Mesendoderm (in vitro differentiated cells): ENCODE results near the gene IL34.
A peak's percentile ranks its signal among the peaks of the same experiment; 100 is the strongest.

Experiments used
- DNase-seq: peaks from one replicate; pipeline ENCODE4 v3.0.0; 2013
- H2AK5ac ChIP-seq: 2 replicates; pipeline ENCODE4 v1.6.1; 2013; ENCODE audit warnings: low read length, inconsistent platforms
- H2BK120ac ChIP-seq: 2 replicates; pipeline ENCODE4 v1.6.1; 2013; ENCODE audit warnings: low read depth, mild to moderate bottlenecking, low read length, moderate library complexity, mixed read lengths
- H2BK15ac ChIP-seq: replicated peaks from 2 replicates; pipeline ENCODE4 v1.6.1; 2013; ENCODE audit warnings: low read depth, mild to moderate bottlenecking, moderate library complexity
- H2BK5ac ChIP-seq: 2 replicates; pipeline ENCODE4 v1.6.1; 2013; ENCODE audit warnings: low read length, inconsistent platforms
- H3K18ac ChIP-seq: 2 replicates; pipeline ENCODE4 v1.6.1; 2013; ENCODE audit warnings: mild to moderate bottlenecking, low read length, mixed read lengths
- H3K23ac ChIP-seq: one replicate; pipeline ENCODE4 v1.6.1; 2013; ENCODE audit warnings: low read length
- H3K27ac ChIP-seq: 2 replicates; pipeline ENCODE4 v1.5.1; 2013; ENCODE audit warnings: low read depth, mild to moderate bottlenecking, inconsistent platforms, low read length, moderate library complexity
- H3K27me3 ChIP-seq: 2 replicates; pipeline ENCODE4 v1.6.1; 2013; ENCODE audit warnings: low read length, control low read depth, mild to moderate bottlenecking, inconsistent platforms; ENCODE audit not compliant: insufficient read depth, poor library complexity
- H3K36me3 ChIP-seq: 2 replicates; pipeline ENCODE4 v1.6.1; 2013; ENCODE audit warnings: low read length, inconsistent platforms; ENCODE audit not compliant: control insufficient read depth, insufficient read depth
- H3K4ac ChIP-seq: one replicate; pipeline ENCODE4 v1.6.1; 2013; ENCODE audit warnings: low read depth, mild to moderate bottlenecking, low read length, moderate library complexity
- H3K4me1 ChIP-seq: 2 replicates; pipeline ENCODE4 v1.6.1; 2013; ENCODE audit warnings: low read depth, low read length, inconsistent platforms; ENCODE audit not compliant: control insufficient read depth
- H3K4me2 ChIP-seq: 2 replicates; pipeline ENCODE4 v1.6.1; 2013; ENCODE audit warnings: low read length
- H3K4me3 ChIP-seq: 2 replicates; pipeline ENCODE4 v1.5.1; 2013; ENCODE audit warnings: mild to moderate bottlenecking, low read length
- H3K56ac ChIP-seq: one replicate; pipeline ENCODE4 v1.6.1; 2013; ENCODE audit warnings: low read length
- H3K79me1 ChIP-seq: 2 replicates; pipeline ENCODE4 v1.6.1; 2013; ENCODE audit warnings: low read length, inconsistent platforms
- H3K79me2 ChIP-seq: 2 replicates; pipeline ENCODE4 v1.6.1; 2013; ENCODE audit warnings: mild to moderate bottlenecking, low read length; ENCODE audit not compliant: control insufficient read depth, insufficient read depth
- H3K9ac ChIP-seq: 2 replicates; pipeline ENCODE4 v1.6.1; 2013; ENCODE audit warnings: low read length, inconsistent platforms
- H4K5ac ChIP-seq: one replicate; pipeline ENCODE4 v1.6.1; 2013; ENCODE audit warnings: low read length
- H4K8ac ChIP-seq: one replicate; pipeline ENCODE4 v1.6.1; 2013; ENCODE audit warnings: low read depth, mild to moderate bottlenecking, control low read depth, low read length, moderate library complexity
- WGBS: extraction: QIAGEN DNeasy Blood & Tissue Kit; methylation state at CpG from one replicate; pipeline ENCODE4 v1.1.7; 2013; ENCODE audit warnings: low lambda C conversion rate, missing lambda C conversion rate; ENCODE audit not compliant: insufficient coverage; ENCODE audit errors: extremely low coverage; 5-methylcytosine and 5-hydroxymethylcytosine counted together

IL34 gene

GRCh38 chr16:70658921-70659320 is 12.6 kb downstream of the IL34 start:
- no peak overlapping the region for H4K5ac ChIP-seq
- no peak overlapping the region for H3K18ac ChIP-seq
- H4K8ac ChIP-seq, result no peak overlapping the region
- H3K36me3 ChIP-seq, result no peaks in the 10 kb centered on the region
- no peak overlapping the region for H2BK15ac ChIP-seq
- no peaks in the 10 kb centered on the region for H3K79me1 ChIP-seq
- H3K56ac ChIP-seq, result no peak overlapping the region
- no peak overlapping the region for H3K4ac ChIP-seq
- H3K4me2 ChIP-seq, result no peak overlapping the region
- H2AK5ac ChIP-seq, result no peak overlapping the region
- no peaks in the 10 kb centered on the region for H3K27me3 ChIP-seq
- no peak for DNase-seq
- H2BK120ac ChIP-seq, result no peak overlapping the region
- no CpG with 5 or more reads among the region's 5 CpGs for WGBS
- no peak overlapping the region for H3K27ac ChIP-seq
- no peak overlapping the region for H2BK5ac ChIP-seq
- peaks cover 2% of the 10 kb centered on the region for H3K4me1 ChIP-seq
- no peak overlapping the region for H3K23ac ChIP-seq
- H3K9ac ChIP-seq, result no peak overlapping the region
- no peaks in the 10 kb centered on the region for H3K79me2 ChIP-seq
- no peak overlapping the region for H3K4me3 ChIP-seq

DNA sequence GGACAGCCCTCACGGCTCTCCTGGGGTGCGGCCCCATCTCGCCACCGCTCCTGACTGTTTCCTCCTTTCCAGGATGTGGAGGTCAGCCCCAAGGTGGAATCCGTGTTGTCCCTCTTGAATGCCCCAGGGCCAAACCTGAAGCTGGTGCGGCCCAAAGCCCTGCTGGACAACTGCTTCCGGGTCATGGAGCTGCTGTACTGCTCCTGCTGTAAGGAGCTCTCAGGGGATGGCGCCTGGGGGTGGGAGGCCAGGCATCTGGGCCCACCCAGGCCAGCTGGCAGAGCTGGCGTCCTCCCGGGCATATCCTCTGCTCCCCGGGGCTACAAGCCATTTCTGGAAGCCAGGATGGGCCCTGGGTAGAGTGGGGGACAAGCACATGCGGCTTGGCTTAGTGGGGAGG is 13.2 kb downstream of the IL34 start:
- Histone ChIP-seq H2AK5ac (no peak overlapping the region), H4K8ac (no peak overlapping the region), H3K27ac (no peak overlapping the region), H3K79me2 (no peaks in the 10 kb centered on the region), H4K5ac (no peak overlapping the region), H2BK120ac (no peak overlapping the region), H2BK5ac (no peak overlapping the region), H3K56ac (no peak overlapping the region), H3K23ac (no peak overlapping the region), H3K9ac (no peak overlapping the region), H3K4ac (no peak overlapping the region), H3K4me2 (no peak overlapping the region), H3K18ac (no peak overlapping the region), H3K4me3 (no peak overlapping the region), H3K4me1 (peaks cover 2% of the 10 kb centered on the region), H3K79me1 (no peaks in the 10 kb centered on the region), H3K27me3 (no peaks in the 10 kb centered on the region), H3K36me3 (no peaks in the 10 kb centered on the region), H2BK15ac (no peak overlapping the region)
- no CpG with 5 or more reads among the region's 12 CpGs for WGBS
- no peak for DNase-seq

DNA sequence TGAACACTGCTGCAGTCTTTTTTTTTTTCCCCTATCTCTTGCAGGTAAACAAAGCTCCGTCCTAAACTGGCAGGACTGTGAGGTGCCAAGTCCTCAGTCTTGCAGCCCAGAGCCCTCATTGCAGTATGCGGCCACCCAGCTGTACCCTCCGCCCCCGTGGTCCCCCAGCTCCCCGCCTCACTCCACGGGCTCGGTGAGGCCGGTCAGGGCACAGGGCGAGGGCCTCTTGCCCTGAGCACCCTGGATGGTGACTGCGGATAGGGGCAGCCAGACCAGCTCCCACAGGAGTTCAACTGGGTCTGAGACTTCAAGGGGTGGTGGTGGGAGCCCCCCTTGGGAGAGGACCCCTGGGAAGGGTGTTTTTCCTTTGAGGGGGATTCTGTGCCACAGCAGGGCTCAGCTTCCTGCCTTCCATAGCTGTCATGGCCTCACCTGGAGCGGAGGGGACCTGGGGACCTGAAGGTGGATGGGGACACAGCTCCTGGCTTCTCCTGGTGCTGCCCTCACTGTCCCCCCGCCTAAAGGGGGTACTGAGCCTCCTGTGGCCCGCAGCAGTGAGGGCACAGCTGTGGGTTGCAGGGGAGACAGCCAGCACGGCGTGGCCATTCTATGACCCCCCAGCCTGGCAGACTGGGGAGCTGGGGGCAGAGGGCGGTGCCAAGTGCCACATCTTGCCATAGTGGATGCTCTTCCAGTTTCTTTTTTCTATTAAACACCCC is 13.8 kb downstream of the IL34 start:
- no peak overlapping the region for H2BK5ac ChIP-seq
- no peak overlapping the region for H3K18ac ChIP-seq
- no peaks in the 10 kb centered on the region for H3K36me3 ChIP-seq
- no peaks in the 10 kb centered on the region for H3K27me3 ChIP-seq
- no peak overlapping the region for H2BK15ac ChIP-seq
- H3K23ac ChIP-seq, result no peak overlapping the region
- H3K4me1 ChIP-seq, result peaks cover 2% of the 10 kb centered on the region
- H2BK120ac ChIP-seq, result no peak overlapping the region
- H4K5ac ChIP-seq, result no peak overlapping the region
- H3K4ac ChIP-seq, result no peak overlapping the region
- H4K8ac ChIP-seq, result no peak overlapping the region
- H3K9ac ChIP-seq, result no peak overlapping the region
- no peak for DNase-seq
- H3K4me2 ChIP-seq, result no peak overlapping the region
- no peak overlapping the region for H2AK5ac ChIP-seq
- WGBS, result no CpG with 5 or more reads among the region's 16 CpGs
- no peak overlapping the region for H3K4me3 ChIP-seq
- no peaks in the 10 kb centered on the region for H3K79me2 ChIP-seq
- H3K27ac ChIP-seq, result no peak overlapping the region
- H3K56ac ChIP-seq, result no peak overlapping the region
- H3K79me1 ChIP-seq, result no peaks in the 10 kb centered on the region

DNA sequence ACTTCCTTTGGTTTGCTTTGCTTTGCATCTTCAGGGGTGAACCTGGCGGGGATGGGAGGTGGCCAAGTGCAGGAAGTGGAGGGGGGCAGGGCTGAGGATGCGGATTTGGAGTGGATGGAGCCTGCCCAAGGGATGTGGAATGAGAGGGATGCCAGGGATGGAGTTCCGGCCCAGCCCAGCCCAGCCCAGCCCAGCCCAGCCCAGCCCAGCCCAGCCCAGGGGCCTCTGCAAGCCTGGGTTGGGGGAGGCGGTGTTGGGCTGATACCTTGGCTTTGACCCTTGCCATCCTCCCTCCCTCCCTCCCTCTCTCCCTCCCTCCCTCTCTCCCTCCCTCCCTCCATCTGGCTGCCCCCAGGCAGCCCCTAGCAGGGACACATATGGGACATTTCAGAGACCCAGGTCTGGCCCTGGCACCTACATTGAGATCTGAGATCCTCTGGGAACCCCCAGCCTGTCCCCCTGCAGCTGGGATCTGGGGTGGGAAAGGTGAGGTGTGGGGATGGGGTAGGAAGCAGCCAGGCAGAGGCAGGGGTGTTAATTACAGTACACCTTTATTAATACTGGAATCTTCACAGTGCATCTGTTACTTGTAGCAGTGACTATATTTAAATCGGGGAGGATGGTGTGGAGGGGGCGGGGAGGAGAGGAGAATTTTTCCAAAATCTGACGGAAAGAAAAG is 14.5 kb downstream of the IL34 start:
- H3K36me3 ChIP-seq, result no peaks in the 10 kb centered on the region
- no peak overlapping the region for H3K4me2 ChIP-seq
- no peak overlapping the region for H3K4me3 ChIP-seq
- H3K56ac ChIP-seq, result no peak overlapping the region
- H3K79me1 ChIP-seq, result no peaks in the 10 kb centered on the region
- no peak overlapping the region for H3K4ac ChIP-seq
- no CpG with 5 or more reads among the region's 7 CpGs for WGBS
- H4K8ac ChIP-seq, result no peak overlapping the region
- H2BK15ac ChIP-seq, result no peak overlapping the region
- peak; percentile 56 for DNase-seq
- no peak overlapping the region for H2AK5ac ChIP-seq
- H3K18ac ChIP-seq, result no peak overlapping the region
- no peak overlapping the region for H4K5ac ChIP-seq
- no peaks in the 10 kb centered on the region for H3K79me2 ChIP-seq
- no peaks in the 10 kb centered on the region for H3K27me3 ChIP-seq
- peaks cover 2% of the 10 kb centered on the region for H3K4me1 ChIP-seq
- no peak overlapping the region for H3K23ac ChIP-seq
- no peak overlapping the region for H2BK120ac ChIP-seq
- no peak overlapping the region for H3K9ac ChIP-seq
- no peak overlapping the region for H3K27ac ChIP-seq
- H2BK5ac ChIP-seq, result no peak overlapping the region

DNA sequence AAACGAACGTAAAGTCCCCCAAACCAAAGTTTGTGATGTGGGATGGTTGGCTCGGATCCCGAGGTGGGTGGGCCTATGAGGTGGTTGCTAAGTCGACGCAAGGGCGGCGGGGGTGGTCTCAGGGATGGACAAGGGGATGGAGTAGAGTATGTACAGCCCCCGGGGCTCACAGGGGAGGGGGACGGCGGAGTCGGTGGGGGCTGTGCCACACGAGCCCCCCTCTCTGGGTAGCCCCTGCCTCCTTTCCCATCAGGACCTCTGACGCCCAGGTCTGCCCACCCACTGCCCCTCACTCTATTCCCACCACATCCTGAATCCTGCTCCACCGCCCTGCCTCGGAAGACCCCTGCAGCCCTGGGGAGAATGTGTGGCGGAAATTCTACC is 15.2 kb downstream of the IL34 start:
- Histone ChIP-seq H3K56ac (no peak overlapping the region), H2AK5ac (no peak overlapping the region), H3K18ac (no peak overlapping the region), H4K8ac (no peak overlapping the region), H3K27ac (no peak overlapping the region), H3K27me3 (no peaks in the 10 kb centered on the region), H3K4me2 (no peak overlapping the region), H3K79me2 (no peaks in the 10 kb centered on the region), H2BK15ac (no peak overlapping the region), H3K4me1 (peaks cover 2% of the 10 kb centered on the region), H3K4me3 (no peak overlapping the region), H3K79me1 (no peaks in the 10 kb centered on the region), H3K9ac (no peak overlapping the region), H3K23ac (no peak overlapping the region), H2BK120ac (no peak overlapping the region), H4K5ac (no peak overlapping the region), H2BK5ac (no peak overlapping the region), H3K36me3 (no peaks in the 10 kb centered on the region), H3K4ac (no peak overlapping the region)
- DNase-seq, result no peak
- WGBS, result no CpG with 5 or more reads among the region's 17 CpGs
